Measurements from ENCODE around the gene PTPRN2. TPM values are rescaled to one million over a fixed set of nuclear protein-coding genes. Genes with fewer than 3 reads are reported as not detected.

The PTPRN2 gene
- total RNA-seq, 2 donors from 2014 or later = 0.35 to 0.61 TPM

- no peak overlapping the region for H3K27ac Mint-ChIP-seq
- H3K36me3 Mint-ChIP-seq = peaks cover 0 to 11% of the 10 kb centered on the region in 2 donors
- no peak for ATAC-seq
- H3K9me3 Mint-ChIP-seq = peaks cover 15 to 17% of the 10 kb centered on the region in 2 donors
- peak in 1 of 2 donors; percentile 42 for DNase-seq (ENCODE audit: low spot score in 2 of 2)
These were observed 503.9 kb downstream of the PTPRN2 start for GRCh38 chr7:158083526-158084310.

- no peak for ATAC-seq
- Mint-ChIP-seq H3K9me3 (peaks cover 15 to 17% of the 10 kb centered on the region in 2 donors), H3K27ac (no peak overlapping the region), H3K36me3 (peaks cover 0 to 11% of the 10 kb centered on the region in 2 donors)
- DNase-seq (ENCODE audit: low spot score in 2 of 2) = peak in 1 of 2 donors; percentile 21
These were observed 504.9 kb downstream of the PTPRN2 start for GRCh38 chr7:158082761-158083160.

DNA sequence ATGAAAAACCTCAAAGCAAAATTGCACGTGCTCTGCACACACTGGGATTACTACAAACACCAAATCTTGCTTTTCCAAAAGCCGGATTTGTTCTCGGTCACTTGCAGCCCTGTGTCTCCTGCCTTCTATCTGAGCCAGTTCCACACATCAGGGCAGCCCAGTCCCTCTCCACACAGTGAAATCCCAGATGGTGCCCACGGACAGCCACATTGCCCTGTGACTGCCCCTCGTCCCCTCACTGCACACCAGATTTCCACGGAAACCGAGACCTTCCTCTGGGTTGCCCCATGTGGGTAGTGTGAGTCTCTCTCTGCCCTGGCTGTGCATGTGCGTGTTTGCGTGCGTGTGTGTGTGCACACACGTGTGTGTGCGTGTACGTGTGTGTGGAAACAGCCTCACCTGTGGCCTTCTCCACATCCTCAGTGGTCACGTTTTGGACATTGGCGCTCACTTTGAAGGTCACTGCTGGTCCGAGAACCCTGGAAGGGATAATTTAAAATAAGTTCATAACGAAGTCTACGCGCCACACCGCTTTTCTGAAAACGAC lies 506.7 kb downstream of the PTPRN2 start:
- ATAC-seq (no peak), DNase-seq (ENCODE audit: low spot score in 2 of 2) (peak in 1 of 2 donors; percentile 11)
- Mint-ChIP-seq H3K27ac (no peak overlapping the region), H3K9me3 (peaks cover 3 to 8% of the 10 kb centered on the region in 2 donors), H3K36me3 (peaks cover 0 to 3% of the 10 kb centered on the region in 2 donors)

- Mint-ChIP-seq H3K9me3 (no peaks in the 10 kb centered on the region), H3K36me3 (no peaks in the 10 kb centered on the region), H3K27ac (no peak overlapping the region)
- peak in 1 of 2 donors; percentile 14 for DNase-seq (ENCODE audit: low spot score in 2 of 2)
- no peak for ATAC-seq
These were observed 509.4 kb downstream of the PTPRN2 start for GRCh38 chr7:158077934-158078910.

- ATAC-seq = no peak
- DNase-seq (ENCODE audit: low spot score in 2 of 2) = peak in 1 of 2 donors; percentile 30
- Mint-ChIP-seq H3K27ac (no peak overlapping the region), H3K9me3 (no peaks in the 10 kb centered on the region), H3K36me3 (no peaks in the 10 kb centered on the region)
These were observed 510.3 kb downstream of the PTPRN2 start for GRCh38 chr7:158077151-158077840.

DNA sequence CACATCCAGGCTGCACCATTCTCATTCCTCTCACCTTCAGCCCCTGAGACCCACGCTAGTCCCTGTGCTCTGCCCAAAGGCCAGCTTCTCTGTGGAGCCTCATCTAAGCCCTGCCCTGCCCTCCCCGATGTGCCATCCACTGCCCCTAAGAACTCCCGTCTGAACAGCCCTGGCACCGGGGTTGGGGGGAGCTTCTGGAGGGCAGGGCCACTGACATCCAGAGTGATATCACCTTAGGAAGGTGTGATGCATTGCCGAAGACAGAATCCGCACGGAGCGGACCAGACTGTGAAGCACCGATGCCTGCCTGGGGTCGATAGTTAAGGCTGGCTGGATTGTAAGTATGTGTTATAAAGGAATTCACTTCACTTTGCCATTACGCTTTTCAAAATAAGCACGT lies 511.0 kb downstream of the PTPRN2 start:
- peak in 1 of 2 donors; percentile 33 for DNase-seq (ENCODE audit: low spot score in 2 of 2)
- H3K27ac Mint-ChIP-seq = no peak overlapping the region
- H3K36me3 Mint-ChIP-seq = no peaks in the 10 kb centered on the region
- H3K9me3 Mint-ChIP-seq = no peaks in the 10 kb centered on the region
- no peak for ATAC-seq

DNA sequence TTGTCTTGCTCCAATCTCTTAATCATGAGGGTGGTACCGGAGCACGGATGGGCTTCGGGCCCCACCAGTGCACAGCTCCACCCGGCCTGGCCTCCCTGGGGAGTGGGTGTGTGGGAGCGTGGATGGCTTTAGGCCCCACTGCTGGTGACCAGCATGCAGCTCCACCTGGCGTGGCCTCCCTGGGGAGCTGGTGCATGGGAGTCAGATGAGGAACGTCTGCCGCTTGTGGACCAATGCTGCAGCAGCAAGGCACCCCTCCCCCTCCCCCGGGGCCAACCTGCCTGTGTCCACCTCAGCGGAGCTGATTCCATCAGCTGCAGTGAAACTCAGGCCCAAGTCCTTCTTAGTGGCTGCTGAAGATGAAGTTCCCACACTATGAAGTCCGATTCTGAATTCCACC lies 511.4 kb downstream of the PTPRN2 start:
- no peak for ATAC-seq
- no peaks in the 10 kb centered on the region for H3K9me3 Mint-ChIP-seq
- no peaks in the 10 kb centered on the region for H3K36me3 Mint-ChIP-seq
- DNase-seq (ENCODE audit: low spot score in 2 of 2) = peak in 1 of 2 donors; percentile 25
- H3K27ac Mint-ChIP-seq = no peak overlapping the region

DNA sequence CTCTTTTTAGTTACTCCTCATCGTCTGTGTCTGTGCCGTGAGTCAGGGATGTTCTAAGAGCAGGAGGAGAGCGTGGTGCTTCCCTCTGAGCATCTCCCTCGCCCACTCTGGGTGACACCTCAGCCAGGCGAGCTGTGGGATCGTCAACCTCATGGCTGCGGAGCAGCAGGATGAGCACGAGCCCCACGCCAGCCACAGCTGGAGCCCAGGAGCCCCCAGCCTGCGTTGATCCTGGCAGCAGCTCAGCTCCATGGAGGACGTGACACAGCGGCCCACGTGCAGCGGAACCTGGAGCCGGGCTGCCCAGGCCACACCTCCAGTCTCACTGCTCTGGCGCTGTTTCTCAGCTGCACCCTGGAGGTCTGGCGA lies 512.0 kb downstream of the PTPRN2 start:
- ATAC-seq = no peak
- H3K9me3 Mint-ChIP-seq = no peaks in the 10 kb centered on the region
- H3K27ac Mint-ChIP-seq = no peak overlapping the region

GRCh38 chr7:158074896-158075632 lies 512.6 kb downstream of the PTPRN2 start:
- no peak overlapping the region for H3K27ac Mint-ChIP-seq
- H3K36me3 Mint-ChIP-seq = no peaks in the 10 kb centered on the region
- H3K9me3 Mint-ChIP-seq = no peaks in the 10 kb centered on the region
- ATAC-seq = no peak
- peak in 1 of 2 donors; percentile 33 for DNase-seq (ENCODE audit: low spot score in 2 of 2)

More for the DNA sequence above, 512.0 kb downstream of the PTPRN2 start:
- DNase-seq (ENCODE audit: low spot score in 2 of 2) = peak in 1 of 2 donors; percentile 21
- no peaks in the 10 kb centered on the region for H3K36me3 Mint-ChIP-seq

- H3K27ac Mint-ChIP-seq = no peak overlapping the region
- peaks cover 0 to 3% of the 10 kb centered on the region in 2 donors for H3K9me3 Mint-ChIP-seq
- DNase-seq (ENCODE audit: low spot score in 2 of 2) (peak in 1 of 2 donors; percentile 37), ATAC-seq (no peak)
- no peaks in the 10 kb centered on the region for H3K36me3 Mint-ChIP-seq
These were observed 513.5 kb downstream of the PTPRN2 start for GRCh38 chr7:158073845-158074840.

DNA sequence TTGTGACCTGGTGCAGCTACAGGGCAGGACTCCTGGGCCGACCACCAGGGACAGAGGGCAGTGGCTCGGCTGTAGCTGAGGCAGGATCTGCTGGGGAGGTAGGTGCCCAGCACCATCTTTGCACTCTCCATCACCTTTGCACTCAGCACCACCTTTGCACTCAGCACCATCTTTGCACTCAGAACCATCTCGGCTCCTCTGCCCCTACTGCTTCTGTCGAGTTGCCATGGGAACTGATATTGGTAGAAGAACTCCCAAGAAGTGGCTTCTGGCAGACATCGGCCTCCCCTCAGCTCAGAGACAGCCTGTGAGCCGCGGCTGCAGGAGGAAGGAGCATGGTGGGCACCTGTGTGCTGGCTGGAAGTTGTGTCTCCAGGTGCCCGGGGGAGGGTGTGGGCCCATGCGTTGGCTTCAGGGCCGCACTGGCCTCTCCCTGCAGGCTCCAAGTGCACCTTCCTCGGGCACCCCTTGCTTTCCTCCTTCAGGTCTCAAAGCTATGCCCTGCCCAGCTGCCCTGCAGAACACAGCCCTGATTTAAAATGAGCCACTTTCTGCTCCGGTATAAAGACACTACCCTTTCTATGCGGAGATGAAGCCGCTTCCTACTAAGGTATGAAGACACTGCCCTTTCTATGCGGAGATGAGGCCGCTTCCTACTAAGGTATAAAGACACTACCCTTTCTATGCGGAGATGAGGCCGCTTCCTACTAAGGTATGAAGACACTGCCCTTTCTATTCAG lies 514.5 kb downstream of the PTPRN2 start:
- Mint-ChIP-seq H3K36me3 (no peaks in the 10 kb centered on the region), H3K9me3 (peaks cover 0 to 3% of the 10 kb centered on the region in 2 donors), H3K27ac (no peak overlapping the region)
- ATAC-seq = no peak
- DNase-seq (ENCODE audit: low spot score in 2 of 2) = peak in 1 of 2 donors; percentile 11

DNA sequence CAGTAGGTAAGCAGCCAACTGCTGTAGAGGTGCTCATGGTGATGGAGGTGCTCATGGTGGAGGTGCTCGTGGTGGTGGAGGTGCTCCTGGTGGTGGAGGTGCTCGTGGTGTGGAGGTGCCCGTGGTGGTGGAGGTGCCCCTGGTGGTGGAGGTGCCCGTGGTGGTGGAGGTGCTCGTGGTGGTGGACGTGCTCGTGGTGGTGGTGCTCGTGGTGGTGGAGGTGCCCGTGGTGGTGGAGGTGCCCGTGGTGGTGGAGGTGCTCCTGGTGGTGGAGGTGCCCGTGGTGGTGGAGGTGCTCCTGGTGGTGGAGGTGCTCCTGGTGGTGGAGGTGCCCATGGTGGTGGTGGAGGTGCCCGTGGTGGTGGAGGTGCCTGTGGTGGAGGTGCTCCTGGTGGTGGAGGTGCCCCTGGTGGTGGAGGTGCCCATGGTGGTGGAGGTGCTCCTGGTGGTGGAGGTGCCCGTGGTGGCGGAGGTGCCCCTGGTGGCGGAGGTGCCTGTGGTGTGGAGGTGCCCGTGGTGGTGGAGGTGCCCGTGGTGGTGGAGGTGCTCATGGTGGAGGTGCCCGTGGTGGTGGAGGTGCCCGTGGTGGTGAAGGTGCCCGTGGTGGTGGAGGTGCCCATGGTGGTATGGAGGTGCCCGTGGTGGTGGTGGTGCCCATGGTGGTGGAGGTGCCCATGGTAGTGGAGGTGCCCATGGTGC lies 517.3 kb downstream of the PTPRN2 start:
- ATAC-seq (no peak), DNase-seq (ENCODE audit: low spot score in 2 of 2) (peak in 1 of 2 donors; percentile 30)
- Mint-ChIP-seq H3K36me3 (no peaks in the 10 kb centered on the region), H3K27ac (no peak overlapping the region), H3K9me3 (peaks cover 0 to 3% of the 10 kb centered on the region in 2 donors)

GRCh38 chr7:158068853-158069252 lies 518.8 kb downstream of the PTPRN2 start:
- Mint-ChIP-seq H3K9me3 (peaks cover 0 to 3% of the 10 kb centered on the region in 2 donors), H3K27ac (no peak overlapping the region), H3K36me3 (no peaks in the 10 kb centered on the region)
- DNase-seq (ENCODE audit: low spot score in 2 of 2) = no peak
- ATAC-seq = no peak
